Brain microvascular endothelial cell (primary cell): Measurements from ENCODE around the gene ZNF280A.

ENCODE experiments used
- DNase-seq: peaks from one replicate; pipeline ENCODE4 v3.0.0-alpha.2; 2020
- H3K27ac ChIP-seq: fragments of 250-450 bp; sonication (Bioruptor Pico); 2 replicates; pipeline ENCODE4 v1.5.1; 2020; ENCODE audit warnings: mild to moderate bottlenecking, moderate library complexity
- H3K27me3 ChIP-seq: fragments of 250-450 bp; sonication (Bioruptor Pico); replicated peaks from 2 replicates; pipeline ENCODE4 v1.5.1; 2020; ENCODE audit warnings: mild to moderate bottlenecking
- H3K36me3 ChIP-seq: fragments of 250-450 bp; sonication (Bioruptor Pico); replicated peaks from 2 replicates; pipeline ENCODE4 v1.5.1; 2020; ENCODE audit warnings: mild to moderate bottlenecking
- H3K4me3 ChIP-seq: 2 replicates; pipeline ENCODE4 v1.5.1; 2011; ENCODE audit warnings: low read depth, mild to moderate bottlenecking, control low read depth, low read length, moderate library complexity
- in situ Hi-C: cut with HindIII; loops from 2 replicates; pipeline ENCODE4 v1.10.0; 2017; ENCODE audit warnings: low sequenced_read_pairs, low pct_ligation_motif_present
- TF ChIP-seq, protein P1 (sequence below): IDR thresholded peaks from 2 replicates; pipeline ENCODE4 v1.5.1; 2011; ENCODE audit warnings: low read depth, mild to moderate bottlenecking, moderate library complexity, low read length, control low read depth, inconsistent platforms; ENCODE audit errors: missing control alignments

The ZNF280A gene

DNA sequence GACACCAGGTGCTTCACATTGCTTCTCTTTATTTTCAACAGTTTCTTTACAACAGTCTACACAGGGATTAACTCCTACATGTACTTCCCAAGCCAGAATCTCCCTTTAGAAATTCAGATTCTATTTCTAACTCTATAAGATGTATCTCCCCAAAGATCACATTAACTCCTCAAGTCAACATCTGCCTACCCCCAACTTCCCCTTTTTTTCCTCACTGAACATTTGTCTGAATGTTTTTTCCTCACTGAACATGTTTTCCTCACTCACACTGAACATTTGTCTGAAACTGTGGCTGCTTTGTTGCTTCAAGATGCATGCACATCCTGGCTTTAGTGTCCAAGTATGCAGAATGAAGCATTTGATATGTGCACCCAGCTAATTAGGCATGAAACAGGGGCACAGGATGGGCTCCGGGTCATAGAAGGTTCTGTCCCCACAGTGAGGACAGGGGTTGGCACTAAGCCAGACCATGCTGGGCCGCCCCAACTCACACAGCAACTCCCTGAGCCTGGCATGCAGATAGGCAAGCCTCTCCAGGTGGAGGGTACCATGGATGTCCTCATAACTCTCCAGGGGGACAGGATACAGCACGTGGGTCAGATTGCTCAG is 27.7 kb upstream of the ZNF280A start:
- TF ChIP-seq, protein P1, sequence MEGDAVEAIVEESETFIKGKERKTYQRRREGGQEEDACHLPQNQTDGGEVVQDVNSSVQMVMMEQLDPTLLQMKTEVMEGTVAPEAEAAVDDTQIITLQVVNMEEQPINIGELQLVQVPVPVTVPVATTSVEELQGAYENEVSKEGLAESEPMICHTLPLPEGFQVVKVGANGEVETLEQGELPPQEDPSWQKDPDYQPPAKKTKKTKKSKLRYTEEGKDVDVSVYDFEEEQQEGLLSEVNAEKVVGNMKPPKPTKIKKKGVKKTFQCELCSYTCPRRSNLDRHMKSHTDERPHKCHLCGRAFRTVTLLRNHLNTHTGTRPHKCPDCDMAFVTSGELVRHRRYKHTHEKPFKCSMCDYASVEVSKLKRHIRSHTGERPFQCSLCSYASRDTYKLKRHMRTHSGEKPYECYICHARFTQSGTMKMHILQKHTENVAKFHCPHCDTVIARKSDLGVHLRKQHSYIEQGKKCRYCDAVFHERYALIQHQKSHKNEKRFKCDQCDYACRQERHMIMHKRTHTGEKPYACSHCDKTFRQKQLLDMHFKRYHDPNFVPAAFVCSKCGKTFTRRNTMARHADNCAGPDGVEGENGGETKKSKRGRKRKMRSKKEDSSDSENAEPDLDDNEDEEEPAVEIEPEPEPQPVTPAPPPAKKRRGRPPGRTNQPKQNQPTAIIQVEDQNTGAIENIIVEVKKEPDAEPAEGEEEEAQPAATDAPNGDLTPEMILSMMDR, result no peak
- peaks cover 21% of the 10 kb centered on the region for H3K27me3 ChIP-seq
- no peak overlapping the region for H3K27ac ChIP-seq
- no peaks in the 10 kb centered on the region for H3K36me3 ChIP-seq
- no peak for DNase-seq
- no peak overlapping the region for H3K4me3 ChIP-seq
- in situ Hi-C loops, result no loop called here

DNA sequence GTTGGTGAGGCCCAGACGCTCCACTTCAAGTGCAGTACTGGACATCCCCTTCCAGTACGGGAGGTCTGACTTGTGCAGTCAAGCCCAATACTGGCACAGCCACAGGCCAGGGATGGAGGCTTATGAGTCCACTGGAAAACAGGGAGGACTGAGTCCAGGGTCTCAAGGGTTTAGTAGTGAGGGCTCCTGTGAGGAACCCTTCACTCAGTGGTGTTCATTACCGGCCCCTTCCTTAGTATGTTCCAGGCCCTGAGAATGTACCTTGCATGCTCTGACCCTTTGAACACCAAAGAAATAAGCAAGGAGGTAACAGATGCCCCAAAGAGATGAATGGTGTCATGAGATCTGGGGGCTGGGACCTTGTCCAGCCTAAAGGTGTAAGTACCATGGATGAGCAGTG is 27.2 kb upstream of the ZNF280A start:
- H3K27me3 ChIP-seq, result peaks cover 21% of the 10 kb centered on the region
- in situ Hi-C loops, result no loop called here
- no peak overlapping the region for H3K27ac ChIP-seq
- TF ChIP-seq, protein P1, result no peak
- H3K4me3 ChIP-seq, result no peak overlapping the region
- DNase-seq, result no peak
- H3K36me3 ChIP-seq, result no peaks in the 10 kb centered on the region

DNA sequence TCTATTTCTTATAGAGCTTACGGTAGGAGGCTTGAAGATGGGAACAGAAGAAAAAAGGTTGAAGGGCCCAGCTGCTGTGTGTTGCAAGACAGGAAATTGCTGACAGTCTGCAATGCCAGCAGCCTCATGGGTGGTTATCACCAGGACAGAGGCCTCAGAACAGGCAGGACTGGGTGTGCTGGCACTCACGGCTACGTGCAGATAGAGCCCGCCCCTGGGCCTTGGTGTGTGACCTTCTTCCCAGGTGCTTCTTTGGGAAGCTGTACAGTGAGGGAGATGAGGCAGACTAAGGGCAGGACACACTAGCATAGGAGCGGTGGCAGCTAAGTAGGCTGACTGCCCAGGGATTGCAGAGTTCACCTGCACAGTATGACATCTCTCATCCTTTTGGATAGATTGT is 26.4 kb upstream of the ZNF280A start:
- Histone ChIP-seq H3K27me3 (peaks cover 21% of the 10 kb centered on the region), H3K36me3 (no peaks in the 10 kb centered on the region), H3K27ac (no peak overlapping the region), H3K4me3 (no peak overlapping the region)
- TF ChIP-seq, protein P1, result no peak
- no peak for DNase-seq
- in situ Hi-C loops, result no loop called here

DNA sequence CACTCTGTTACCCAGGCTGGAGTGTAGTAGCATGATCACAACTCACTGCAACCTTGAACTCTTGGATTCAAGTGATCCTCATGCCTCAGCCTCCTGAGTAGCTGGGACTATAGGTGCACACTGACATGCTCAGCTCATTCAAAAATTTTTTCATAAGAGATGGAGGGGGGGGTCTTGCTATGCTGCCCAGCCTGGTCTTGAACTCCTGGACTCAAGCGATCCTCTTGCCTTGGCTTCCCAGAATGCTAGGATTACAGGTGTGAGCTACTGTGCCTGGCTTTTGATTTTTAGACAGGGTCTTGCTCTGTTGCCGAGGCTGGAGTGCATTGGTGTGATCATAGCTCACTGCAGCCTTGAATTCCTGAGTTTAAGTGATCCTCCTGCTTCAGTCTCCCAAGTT is 25.0 kb upstream of the ZNF280A start:
- in situ Hi-C loops, result no loop called here
- H3K4me3 ChIP-seq, result no peak overlapping the region
- no peaks in the 10 kb centered on the region for H3K36me3 ChIP-seq
- no peak overlapping the region for H3K27ac ChIP-seq
- peaks cover 18% of the 10 kb centered on the region for H3K27me3 ChIP-seq
- DNase-seq, result no peak
- TF ChIP-seq, protein P1, result no peak

DNA sequence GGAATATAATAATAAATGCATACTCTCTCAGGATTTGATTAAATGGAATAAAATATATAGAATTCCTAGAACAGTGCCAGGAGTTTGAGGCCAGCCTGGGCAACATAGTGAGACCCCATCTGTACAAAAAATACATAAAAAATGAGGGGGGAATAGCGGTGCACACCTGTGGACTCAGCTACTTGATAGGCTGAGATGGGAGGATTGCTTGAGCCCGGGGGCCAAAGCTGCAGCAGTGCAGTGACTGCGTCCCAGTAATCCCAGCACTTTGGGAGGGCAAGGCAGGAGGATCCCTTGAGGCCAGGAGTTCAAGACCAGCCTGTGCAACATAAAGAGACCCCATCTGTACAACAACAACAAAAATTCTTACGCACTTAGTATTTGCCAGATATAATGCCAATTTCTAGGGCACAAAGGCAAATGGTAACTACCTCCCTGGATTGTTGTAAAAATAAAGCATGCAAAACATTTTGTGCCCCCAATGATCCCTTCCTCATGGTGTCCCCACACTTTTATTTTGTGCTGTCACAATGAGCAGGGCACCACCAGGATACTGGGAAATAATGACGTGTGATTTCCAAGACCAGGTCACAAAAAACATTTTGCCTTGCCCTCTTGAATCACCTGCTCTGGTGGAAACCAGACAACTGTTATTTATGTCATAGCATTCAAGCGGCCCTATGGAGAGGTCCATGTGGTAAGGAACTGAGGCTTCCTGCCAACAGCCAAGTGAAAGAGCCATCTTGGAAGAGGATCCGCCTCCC is 18.3 kb upstream of the ZNF280A start:
- no peak for DNase-seq
- Histone ChIP-seq H3K4me3 (no peak overlapping the region), H3K27ac (no peak overlapping the region), H3K36me3 (no peaks in the 10 kb centered on the region), H3K27me3 (peaks cover 2% of the 10 kb centered on the region)
- in situ Hi-C loops, result no loop called here
- TF ChIP-seq, protein P1, result no peak
